Astrocyte (in vitro differentiated cells and primary cell): Measurements from ENCODE around the gene PROM1.

Source experiments
- EZH2 ChIP-seq: IDR thresholded peaks from 2 replicates; pipeline ENCODE4 v1.6.1; 2012; ENCODE audit warnings: mild to moderate bottlenecking, low read length, inconsistent platforms; ENCODE audit not compliant: insufficient read depth
- TF ChIP-seq, protein P1 (sequence below): IDR thresholded peaks from 2 replicates; pipeline ENCODE4 v1.5.1; 2011; ENCODE audit warnings: low read depth, mild to moderate bottlenecking, inconsistent platforms, low read length, moderate library complexity; ENCODE audit not compliant: insufficient read depth

DNA sequence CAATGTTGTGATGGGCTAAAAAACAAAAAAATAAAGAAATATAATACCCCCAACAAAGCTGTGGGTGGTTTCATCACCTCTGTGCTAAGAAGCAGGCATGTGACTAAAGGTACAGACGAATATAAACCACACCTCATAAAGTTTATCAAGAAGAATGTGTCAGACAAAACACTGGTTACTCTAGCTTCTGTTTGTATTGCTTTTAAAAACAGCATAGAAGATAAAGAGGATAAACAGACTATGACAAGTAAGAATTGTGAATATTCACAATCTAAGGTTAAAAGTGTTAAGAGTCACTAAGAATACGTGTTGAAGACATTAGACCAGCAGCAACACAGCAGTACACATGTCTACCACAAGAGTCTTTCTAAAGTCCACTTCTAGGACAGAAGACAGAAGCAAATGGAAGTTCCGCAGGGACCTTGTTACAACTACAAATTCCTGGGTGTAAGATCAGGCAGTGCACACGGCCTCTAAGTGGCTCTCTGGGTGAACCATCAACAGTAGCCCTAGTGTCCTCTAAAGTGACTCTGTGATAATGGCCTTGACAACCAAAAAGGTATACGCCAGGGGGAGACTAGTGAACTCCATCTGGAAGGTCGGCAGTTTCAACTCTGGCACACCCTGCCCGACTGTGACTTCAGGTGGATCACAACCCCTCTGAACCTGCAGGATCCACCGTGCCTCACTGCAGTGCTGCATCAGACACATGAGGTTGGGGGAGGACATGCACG is 112.6 kb downstream of the PROM1 start:
- TF ChIP-seq, protein P1, sequence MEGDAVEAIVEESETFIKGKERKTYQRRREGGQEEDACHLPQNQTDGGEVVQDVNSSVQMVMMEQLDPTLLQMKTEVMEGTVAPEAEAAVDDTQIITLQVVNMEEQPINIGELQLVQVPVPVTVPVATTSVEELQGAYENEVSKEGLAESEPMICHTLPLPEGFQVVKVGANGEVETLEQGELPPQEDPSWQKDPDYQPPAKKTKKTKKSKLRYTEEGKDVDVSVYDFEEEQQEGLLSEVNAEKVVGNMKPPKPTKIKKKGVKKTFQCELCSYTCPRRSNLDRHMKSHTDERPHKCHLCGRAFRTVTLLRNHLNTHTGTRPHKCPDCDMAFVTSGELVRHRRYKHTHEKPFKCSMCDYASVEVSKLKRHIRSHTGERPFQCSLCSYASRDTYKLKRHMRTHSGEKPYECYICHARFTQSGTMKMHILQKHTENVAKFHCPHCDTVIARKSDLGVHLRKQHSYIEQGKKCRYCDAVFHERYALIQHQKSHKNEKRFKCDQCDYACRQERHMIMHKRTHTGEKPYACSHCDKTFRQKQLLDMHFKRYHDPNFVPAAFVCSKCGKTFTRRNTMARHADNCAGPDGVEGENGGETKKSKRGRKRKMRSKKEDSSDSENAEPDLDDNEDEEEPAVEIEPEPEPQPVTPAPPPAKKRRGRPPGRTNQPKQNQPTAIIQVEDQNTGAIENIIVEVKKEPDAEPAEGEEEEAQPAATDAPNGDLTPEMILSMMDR: no peak
- TF ChIP-seq EZH2: no peak
